ENCODE data around the gene LYZ. TPM values are rescaled to one million over a fixed set of nuclear protein-coding genes. Genes with fewer than 3 reads are reported as not detected.

The LYZ gene
- total and polyA plus RNA-seq, 7 experiments from 2014 or later: 1.1 to 2,445 (median 37.7) TPM

GRCh38 chr12:69337311-69338090 is 10.7 kb upstream of the LYZ start:
- H3K4me1 Mint-ChIP-seq: peaks cover 7 to 42% (median 26%) of the 10 kb centered on the region in 7 donors
- peaks cover 0 to 11% (median 5%) of the 10 kb centered on the region in 5 donors for H3K27me3 Mint-ChIP-seq
- Histone ChIP-seq H3K9me3 (ENCODE audit: control insufficient read depth in 2 of 3, low read length in 3 of 3) (no peaks in the 10 kb centered on the region), H3K4me3 (ENCODE audit: low read length) (no peak overlapping the region), H3K27me3 (ENCODE audit: control insufficient read depth in 2 of 2, insufficient read depth in 2 of 2, low read length in 2 of 2) (no peaks in the 10 kb centered on the region), H3K27ac (ENCODE audit: low read depth, low read length) (no peak overlapping the region), H3K4me1 (ENCODE audit: control insufficient read depth in 2 of 2, insufficient read depth in 2 of 2, low read length in 2 of 2) (peaks cover 4 to 24% of the 10 kb centered on the region in 2 donors), H3K36me3 (ENCODE audit: control insufficient read depth in 2 of 3, insufficient read depth in 3 of 3, low read length in 3 of 3) (no peaks in the 10 kb centered on the region)
- POLR2A ChIA-PET: interaction anchor here (1.5 kb wide), 1 partner anchor 21 kb away, joined by 4 read pairs; no protein-coding TSS in a partner anchor
- H3K4me3 Mint-ChIP-seq: no peak overlapping the region
- H3K27ac Mint-ChIP-seq: no peak overlapping the region
- H3K9me3 Mint-ChIP-seq: peaks cover 0 to 1% (median 0%) of the 10 kb centered on the region in 11 donors
- CTCF ChIA-PET: interaction anchor here (1.9 kb wide), 1 partner anchor 20 kb away, joined by 8 read pairs; no protein-coding TSS in a partner anchor
- no peaks in the 10 kb centered on the region for H3K36me3 Mint-ChIP-seq
- ATAC-seq: no peak
- no peak for DNase-seq
- intact Hi-C loops (cut with micrococcal nuclease): no loop called here

- Histone ChIP-seq H3K4me1 (ENCODE audit: control insufficient read depth in 2 of 2, insufficient read depth in 2 of 2, low read length in 2 of 2) (peaks cover 4 to 17% of the 10 kb centered on the region in 2 donors), H3K27me3 (ENCODE audit: control insufficient read depth in 2 of 2, insufficient read depth in 2 of 2, low read length in 2 of 2) (no peaks in the 10 kb centered on the region), H3K36me3 (ENCODE audit: control insufficient read depth in 2 of 3, insufficient read depth in 3 of 3, low read length in 3 of 3) (no peaks in the 10 kb centered on the region), H3K27ac (ENCODE audit: low read depth, low read length) (no peak overlapping the region), H3K9me3 (ENCODE audit: control insufficient read depth in 2 of 3, low read length in 3 of 3) (no peaks in the 10 kb centered on the region), H3K4me3 (ENCODE audit: low read length) (no peak overlapping the region)
- ChIA-PET POLR2A (interaction anchor here (0.5 to 2.4 kb wide), 4 partner anchors 8 to 22 kb away, joined by 3 to 18 read pairs (median 4); no protein-coding TSS in a partner anchor), CTCF (no interaction called here)
- ATAC-seq (peak; percentile 22), DNase-seq (no peak)
- Mint-ChIP-seq H3K9me3 (no peaks in the 10 kb centered on the region), H3K4me1 (peaks cover 9 to 34% (median 18%) of the 10 kb centered on the region in 7 donors), H3K36me3 (no peaks in the 10 kb centered on the region), H3K27me3 (peaks cover 0 to 12% (median 5%) of the 10 kb centered on the region in 5 donors), H3K27ac (no peak overlapping the region), H3K4me3 (no peak overlapping the region)
- intact Hi-C loops (cut with micrococcal nuclease): no loop called here
Measured at GRCh38 chr12:69338120-69338859, 9.9 kb upstream of the LYZ start.

- intact Hi-C loops (cut with micrococcal nuclease): no loop called here
- H3K4me3 ChIP-seq (ENCODE audit: low read length): no peak overlapping the region
- H3K9me3 ChIP-seq (ENCODE audit: control insufficient read depth in 2 of 3, low read length in 3 of 3): no peaks in the 10 kb centered on the region
- Mint-ChIP-seq H3K4me3 (no peak overlapping the region), H3K4me1 (peaks cover 10 to 27% (median 14%) of the 10 kb centered on the region in 7 donors), H3K27me3 (peaks cover 0 to 13% (median 5%) of the 10 kb centered on the region in 5 donors), H3K36me3 (no peaks in the 10 kb centered on the region), H3K27ac (no peak overlapping the region), H3K9me3 (no peaks in the 10 kb centered on the region)
- H3K4me1 ChIP-seq (ENCODE audit: control insufficient read depth in 2 of 2, insufficient read depth in 2 of 2, low read length in 2 of 2): peaks cover 4 to 14% of the 10 kb centered on the region in 2 donors
- no peak for DNase-seq
- CTCF ChIA-PET: no interaction called here
- no peaks in the 10 kb centered on the region for H3K27me3 ChIP-seq (ENCODE audit: control insufficient read depth in 2 of 2, insufficient read depth in 2 of 2, low read length in 2 of 2)
- no peak for ATAC-seq
- H3K36me3 ChIP-seq (ENCODE audit: control insufficient read depth in 2 of 3, insufficient read depth in 3 of 3, low read length in 3 of 3): no peaks in the 10 kb centered on the region
- POLR2A ChIA-PET: interaction anchor here (0.5 to 2.4 kb wide), 4 partner anchors 7 to 21 kb away, joined by 3 to 18 read pairs (median 4); no protein-coding TSS in a partner anchor
- H3K27ac ChIP-seq (ENCODE audit: low read depth, low read length): no peak overlapping the region
Measured at GRCh38 chr12:69338936-69339335, 9.2 kb upstream of the LYZ start.

- peaks cover 2 to 17% (median 3%) of the 10 kb centered on the region in 7 donors for H3K4me1 Mint-ChIP-seq
- Histone ChIP-seq H3K4me3 (ENCODE audit: low read length) (no peak overlapping the region), H3K9me3 (ENCODE audit: control insufficient read depth in 2 of 3, low read length in 3 of 3) (no peaks in the 10 kb centered on the region), H3K27me3 (ENCODE audit: control insufficient read depth in 2 of 2, insufficient read depth in 2 of 2, low read length in 2 of 2) (no peaks in the 10 kb centered on the region), H3K4me1 (ENCODE audit: control insufficient read depth in 2 of 2, insufficient read depth in 2 of 2, low read length in 2 of 2) (peaks cover 0 to 3% of the 10 kb centered on the region in 2 donors), H3K27ac (ENCODE audit: low read depth, low read length) (no peak overlapping the region), H3K36me3 (ENCODE audit: control insufficient read depth in 2 of 3, insufficient read depth in 3 of 3, low read length in 3 of 3) (no peaks in the 10 kb centered on the region)
- no peak overlapping the region for H3K4me3 Mint-ChIP-seq
- DNase-seq (no peak), ATAC-seq (no peak)
- intact Hi-C loops (cut with micrococcal nuclease): no loop called here
- peaks cover 0 to 13% (median 7%) of the 10 kb centered on the region in 5 donors for H3K27me3 Mint-ChIP-seq
- ChIA-PET CTCF (no interaction called here), POLR2A (interaction anchor here (2.4 kb wide), 1 partner anchor 9 kb away, joined by 18 read pairs; no protein-coding TSS in a partner anchor)
- H3K9me3 Mint-ChIP-seq: no peaks in the 10 kb centered on the region
- no peak overlapping the region for H3K27ac Mint-ChIP-seq
- H3K36me3 Mint-ChIP-seq: no peaks in the 10 kb centered on the region
Measured at GRCh38 chr12:69339999-69340398, 8.2 kb upstream of the LYZ start.

GRCh38 chr12:69341328-69341727 is 6.9 kb upstream of the LYZ start:
- Mint-ChIP-seq H3K27me3 (peaks cover 0 to 13% (median 7%) of the 10 kb centered on the region in 5 donors), H3K36me3 (no peaks in the 10 kb centered on the region), H3K4me1 (peaks cover 0 to 14% (median 2%) of the 10 kb centered on the region in 7 donors), H3K4me3 (no peak overlapping the region), H3K9me3 (no peaks in the 10 kb centered on the region), H3K27ac (no peak overlapping the region)
- ChIA-PET POLR2A (interaction anchor here (3.8 kb wide), 1 partner anchor 9 kb away, joined by 36 read pairs; no protein-coding TSS in a partner anchor), CTCF (no interaction called here)
- intact Hi-C loops (cut with micrococcal nuclease): no loop called here
- Histone ChIP-seq H3K4me1 (ENCODE audit: control insufficient read depth in 2 of 2, insufficient read depth in 2 of 2, low read length in 2 of 2) (no peaks in the 10 kb centered on the region), H3K4me3 (ENCODE audit: low read length) (no peak overlapping the region), H3K36me3 (ENCODE audit: control insufficient read depth in 2 of 3, insufficient read depth in 3 of 3, low read length in 3 of 3) (no peaks in the 10 kb centered on the region), H3K27ac (ENCODE audit: low read depth, low read length) (no peak overlapping the region), H3K9me3 (ENCODE audit: control insufficient read depth in 2 of 3, low read length in 3 of 3) (no peaks in the 10 kb centered on the region), H3K27me3 (ENCODE audit: control insufficient read depth in 2 of 2, insufficient read depth in 2 of 2, low read length in 2 of 2) (no peaks in the 10 kb centered on the region)
- no peak for DNase-seq
- ATAC-seq: peak; percentile 79

GRCh38 chr12:69342421-69342820 is 5.8 kb upstream of the LYZ start:
- H3K27me3 ChIP-seq (ENCODE audit: control insufficient read depth in 2 of 2, insufficient read depth in 2 of 2, low read length in 2 of 2): no peaks in the 10 kb centered on the region
- intact Hi-C loops (cut with micrococcal nuclease): no loop called here
- H3K4me1 Mint-ChIP-seq: peaks cover 0 to 8% (median 0%) of the 10 kb centered on the region in 7 donors
- no peaks in the 10 kb centered on the region for H3K4me1 ChIP-seq (ENCODE audit: control insufficient read depth in 2 of 2, insufficient read depth in 2 of 2, low read length in 2 of 2)
- ChIA-PET POLR2A (interaction anchor here (3.8 kb wide), 1 partner anchor 10 kb away, joined by 36 read pairs; no protein-coding TSS in a partner anchor), CTCF (interaction anchor here (0.6 to 1.0 kb wide), 5 partner anchors 11 to 50 kb away, joined by 3 to 5 read pairs (median 4); no protein-coding TSS in a partner anchor)
- no peaks in the 10 kb centered on the region for H3K36me3 Mint-ChIP-seq
- no peak for ATAC-seq
- H3K27me3 Mint-ChIP-seq: peaks cover 0 to 12% (median 4%) of the 10 kb centered on the region in 5 donors
- no peak overlapping the region for H3K4me3 Mint-ChIP-seq
- H3K4me3 ChIP-seq (ENCODE audit: low read length): no peak overlapping the region
- no peaks in the 10 kb centered on the region for H3K9me3 Mint-ChIP-seq
- H3K27ac Mint-ChIP-seq: no peak overlapping the region
- H3K27ac ChIP-seq (ENCODE audit: low read depth, low read length): no peak overlapping the region
- no peak for DNase-seq
- no peaks in the 10 kb centered on the region for H3K9me3 ChIP-seq (ENCODE audit: control insufficient read depth in 2 of 3, low read length in 3 of 3)
- no peaks in the 10 kb centered on the region for H3K36me3 ChIP-seq (ENCODE audit: control insufficient read depth in 2 of 3, insufficient read depth in 3 of 3, low read length in 3 of 3)

All from naive thymus-derived CD4-positive, alpha-beta T cell (primary cell).